Neuronal stem cell (in vitro differentiated cells): ENCODE measurements around the gene USP17L25.
"Not testable (repeated sequence)": the region's sequence is repeated elsewhere in the genome, so short reads cannot be mapped to it uniquely, and the experiment has no call there.

ENCODE experiments used
- DNase-seq: peaks from one replicate; pipeline ENCODE4 v3.0.0-alpha.2; 2013; ENCODE audit warnings: low spot score
- H2AFZ ChIP-seq: one replicate; pipeline ENCODE4 v1.6.1; 2013; ENCODE audit warnings: mild to moderate bottlenecking, low read length, inconsistent platforms
- H2AK5ac ChIP-seq: 2 replicates; pipeline ENCODE4 v1.6.1; 2013; ENCODE audit warnings: low read depth, mild to moderate bottlenecking, inconsistent platforms, low read length, moderate library complexity, mixed read lengths
- H2BK120ac ChIP-seq: 2 replicates; pipeline ENCODE4 v1.6.1; 2013; ENCODE audit warnings: low read depth, mild to moderate bottlenecking, inconsistent platforms, low read length, moderate library complexity, mixed read lengths
- H2BK12ac ChIP-seq: one replicate; pipeline ENCODE4 v1.6.1; 2013; ENCODE audit warnings: low read length, inconsistent platforms
- H2BK15ac ChIP-seq: 2 replicates; pipeline ENCODE4 v1.6.1; 2013; ENCODE audit warnings: mild to moderate bottlenecking, low read length, inconsistent platforms, mixed read lengths
- H2BK5ac ChIP-seq: one replicate; pipeline ENCODE4 v1.6.1; 2013; ENCODE audit warnings: inconsistent platforms, mild to moderate bottlenecking, low read length, moderate library complexity
- H3K14ac ChIP-seq: one replicate; pipeline ENCODE4 v1.6.1; 2013; ENCODE audit warnings: low read length, inconsistent platforms
- H3K18ac ChIP-seq: 2 replicates; pipeline ENCODE4 v1.6.1; 2013; ENCODE audit warnings: low read length, inconsistent platforms
- H3K23ac ChIP-seq: 2 replicates; pipeline ENCODE4 v1.6.1; 2013; ENCODE audit warnings: low read depth, mild to moderate bottlenecking, mixed read lengths, low read length, inconsistent platforms; ENCODE audit not compliant: poor library complexity
- H3K27ac ChIP-seq: replicated peaks from 3 replicates; pipeline ENCODE4 v1.5.1; 2013; ENCODE audit warnings: low read length, inconsistent platforms
- H3K27me3 ChIP-seq, 3 experiments: 2 replicates each; pipeline ENCODE4 v1.6.1; 2013; ENCODE audit warnings: low read length in 3 of 3, mild to moderate bottlenecking in 2 of 3, inconsistent platforms in 1 of 3, low read depth in 1 of 3, mixed read lengths in 1 of 3, moderate library complexity in 1 of 3; ENCODE audit not compliant: control insufficient read depth in 3 of 3, insufficient read depth in 3 of 3
- H3K36me3 ChIP-seq, 2 donors: replicated peaks in 1 of 2; 2 replicates each; pipeline ENCODE4 v1.6.1; 2013; ENCODE audit warnings: low read length in 2 of 2; ENCODE audit not compliant: control insufficient read depth in 2 of 2, insufficient read depth in 2 of 2
- H3K4ac ChIP-seq: 2 replicates; pipeline ENCODE4 v1.6.1; 2013; ENCODE audit warnings: inconsistent platforms, mild to moderate bottlenecking, low read length, moderate library complexity
- H3K4me1 ChIP-seq, 2 donors: 1 replicate in 1 of 2; 2 replicates in 1 of 2; pipeline ENCODE4 v1.6.1; 2013; ENCODE audit warnings: low read length in 2 of 2, low read depth in 1 of 2; ENCODE audit not compliant: control insufficient read depth in 2 of 2, insufficient read depth in 1 of 2
- H3K4me2 ChIP-seq: one replicate; pipeline ENCODE4 v1.6.1; 2013; ENCODE audit warnings: mild to moderate bottlenecking, low read length, inconsistent platforms; ENCODE audit not compliant: insufficient read depth, poor library complexity, severe bottlenecking
- H3K4me3 ChIP-seq, 2 donors: 2 replicates each; pipeline ENCODE4 v1.5.1; 2013; ENCODE audit warnings: low read length in 2 of 2, mild to moderate bottlenecking in 2 of 2, inconsistent platforms in 1 of 2, moderate library complexity in 1 of 2
- H3K79me1 ChIP-seq: one replicate; pipeline ENCODE4 v1.6.1; 2013; ENCODE audit warnings: low read depth, mild to moderate bottlenecking, inconsistent platforms, low read length, moderate library complexity
- H3K9ac ChIP-seq: one replicate; pipeline ENCODE4 v1.6.1; 2013; ENCODE audit warnings: mild to moderate bottlenecking, low read depth, low read length, inconsistent platforms; ENCODE audit not compliant: poor library complexity
- H3K9me3 ChIP-seq, 2 donors: replicated peaks in 1 of 2; 2 replicates each; pipeline versions ENCODE3 to v1.6.1; 2013; ENCODE audit warnings: low read length in 2 of 2, mild to moderate bottlenecking in 2 of 2, inconsistent platforms in 1 of 2, low read depth in 1 of 2, mixed read lengths in 1 of 2, moderate library complexity in 1 of 2; ENCODE audit not compliant: control insufficient read depth in 2 of 2, insufficient read depth in 1 of 2
- H4K8ac ChIP-seq: one replicate; pipeline ENCODE4 v1.6.1; 2013; ENCODE audit warnings: low read depth, mild to moderate bottlenecking, inconsistent platforms, low read length, moderate library complexity
- H4K91ac ChIP-seq: one replicate; pipeline ENCODE4 v1.6.1; 2013; ENCODE audit warnings: low read length, low read depth, mild to moderate bottlenecking, inconsistent platforms; ENCODE audit not compliant: poor library complexity
- WGBS, 2 donors: extraction: QIAGEN DNeasy Blood & Tissue Kit; methylation state at CpG; one replicate each; pipeline ENCODE4 v1.1.7; 2013; ENCODE audit warnings: missing lambda C conversion rate in 2 of 2, mixed read lengths in 1 of 2; ENCODE audit not compliant: insufficient read length in 2 of 2, insufficient replicate concordance in 1 of 2; ENCODE audit errors: extremely low coverage in 2 of 2; 5-methylcytosine and 5-hydroxymethylcytosine counted together

Gene USP17L25

GRCh38 chr4:9353338-9353737 lies 23.6 kb downstream of the USP17L25 start, which contains the start of gene USP17L29:
USP17L29 (plus strand) TSS chr4:9353638; CDS start chr4:9353638, 0 bp downstream.
- H3K27ac ChIP-seq, H3K4me1 ChIP-seq, H3K4me2 ChIP-seq, H3K18ac ChIP-seq, H3K4me3 ChIP-seq, H3K9me3 ChIP-seq, H3K27me3 ChIP-seq, H2BK120ac ChIP-seq, H3K23ac ChIP-seq, H3K36me3 ChIP-seq, H3K14ac ChIP-seq, H2AFZ ChIP-seq, H3K4ac ChIP-seq, H2BK15ac ChIP-seq, DNase-seq, H4K8ac ChIP-seq, H2AK5ac ChIP-seq, H4K91ac ChIP-seq, H2BK5ac ChIP-seq, H2BK12ac ChIP-seq, H3K79me1 ChIP-seq, H3K9ac ChIP-seq: not testable (repeated sequence)
- no CpG with 5 or more reads among the region's 15 CpGs for WGBS, 2 donors

DNA sequence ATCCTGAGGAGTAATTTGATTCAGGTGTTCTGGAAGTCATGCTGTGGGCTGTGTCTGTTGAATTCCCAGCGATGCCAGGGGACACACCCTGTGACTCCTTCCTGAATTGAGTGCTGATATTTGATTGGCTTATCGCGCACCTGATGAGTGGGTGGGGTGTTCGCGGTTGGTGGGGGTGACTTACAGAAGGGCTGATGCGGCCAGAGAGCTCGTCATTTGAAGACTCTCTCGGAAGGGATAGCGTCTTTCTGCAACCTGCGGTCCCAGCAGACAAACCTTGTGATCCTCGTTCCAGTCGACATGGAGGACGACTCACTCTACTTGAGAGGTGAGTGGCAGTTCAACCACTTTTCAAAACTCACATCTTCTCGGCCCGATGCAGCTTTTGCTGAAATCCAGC lies 33.1 kb downstream of the USP17L25 start, which contains the start of gene USP17L30:
Gene USP17L30, plus strand, starts transcription at position 301 of the 400 bp plus-strand sequence. Its CDS starts 0 bp downstream, at position 301.
- not testable (repeated sequence) for H3K27ac ChIP-seq, H3K4me1 ChIP-seq
- WGBS, 2 donors = no CpG with 5 or more reads among the region's 15 CpGs

DNA sequence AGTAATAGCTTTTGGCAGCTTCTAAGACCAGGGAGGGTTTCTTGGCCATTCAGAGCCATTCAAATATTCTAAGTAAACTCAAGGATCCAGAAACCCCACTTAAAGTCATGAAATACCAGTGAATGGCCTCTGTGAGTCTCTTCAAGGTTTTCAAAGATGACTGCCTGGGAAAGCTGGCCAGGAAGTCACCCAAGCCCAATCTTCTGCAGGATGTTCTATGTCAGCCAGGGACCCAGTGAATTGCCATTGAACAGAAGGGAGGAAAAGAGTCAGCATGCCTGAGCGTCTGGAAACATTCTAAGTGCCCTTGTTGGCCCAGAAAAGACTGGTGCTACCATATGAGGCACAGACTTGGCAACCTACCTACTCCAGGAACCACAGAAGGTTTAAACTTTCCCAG lies 50.2 kb downstream of the USP17L25 start:
- H2AFZ ChIP-seq, H4K91ac ChIP-seq, H3K4me1 ChIP-seq, H3K4me3 ChIP-seq, DNase-seq, H2BK120ac ChIP-seq, H3K18ac ChIP-seq, H3K27me3 ChIP-seq, H2BK12ac ChIP-seq, H2BK5ac ChIP-seq, H3K23ac ChIP-seq, H3K4me2 ChIP-seq, H3K9ac ChIP-seq, H3K4ac ChIP-seq, H2AK5ac ChIP-seq, H3K79me1 ChIP-seq, H3K36me3 ChIP-seq, H3K9me3 ChIP-seq, H2BK15ac ChIP-seq, H3K14ac ChIP-seq, H4K8ac ChIP-seq, H3K27ac ChIP-seq: not testable (repeated sequence)
- no CpG with 5 or more reads among the region's 1 CpG for WGBS, 2 donors

More for the DNA sequence above, 33.1 kb downstream of the USP17L25 start, which contains the start of gene USP17L30:
- not testable (repeated sequence) for H3K79me1 ChIP-seq, H3K18ac ChIP-seq, DNase-seq, H2BK5ac ChIP-seq, H3K4me2 ChIP-seq, H2BK12ac ChIP-seq, H2BK15ac ChIP-seq, H3K9me3 ChIP-seq, H2AFZ ChIP-seq, H4K91ac ChIP-seq, H2BK120ac ChIP-seq, H3K27me3 ChIP-seq, H4K8ac ChIP-seq, H3K9ac ChIP-seq, H3K4me3 ChIP-seq, H3K4ac ChIP-seq, H2AK5ac ChIP-seq, H3K14ac ChIP-seq, H3K23ac ChIP-seq, H3K36me3 ChIP-seq
